HEK293 (cell line): ENCODE data around the gene LGALS16.

Experiments
- CTCF ChIA-PET: fragments of 350-600 bp; formaldehyde crosslinking; extraction: SDS; loops from one replicate; lab custom pipeline; 2021; ENCODE audit warnings: antibody characterized with exemption; lab: Yijun Ruan, JAX
- POLR2A ChIA-PET: fragments of 300-600 bp; formaldehyde crosslinking; extraction: SDS; loops from one replicate; lab custom pipeline; 2020; ENCODE audit warnings: antibody characterized with exemption, inconsistent platforms; lab: Yijun Ruan, JAX
- H3K27ac ChIP-seq: fragments of 200-500 bp; sonication (Bioruptor generic); 2 replicates; pipeline ENCODE4 v1.5.1; 2014; ENCODE audit warnings: low read depth, low read length, control low read depth, inconsistent platforms; ENCODE audit errors: extremely low read depth
- H3K36me3 ChIP-seq, 2 experiments: fragments of 200-500 bp in 1 of 2; sonication (Bioruptor generic) in 1 of 2; 1 replicate in 1 of 2; 2 replicates in 1 of 2; pipeline ENCODE4 v1.5.1; 2014 to 2017; ENCODE audit warnings: inconsistent platforms in 2 of 2, low read length in 2 of 2; ENCODE audit not compliant: control insufficient read depth in 2 of 2, insufficient read depth in 1 of 2
- H3K4me1 ChIP-seq: fragments of 200-500 bp; sonication (Bioruptor generic); 2 replicates; pipeline ENCODE4 v1.5.1; 2014; ENCODE audit warnings: mild to moderate bottlenecking, low read length, inconsistent platforms; ENCODE audit not compliant: control insufficient read depth, insufficient read depth
- H3K4me3 ChIP-seq: 2 replicates; pipeline ENCODE4 v1.5.1; 2011; ENCODE audit warnings: low read depth, mild to moderate bottlenecking, control low read depth, low read length, moderate library complexity
- H3K9me3 ChIP-seq: fragments of 200-500 bp; sonication (Bioruptor generic); 2 replicates; pipeline ENCODE4 v1.5.1; 2014; ENCODE audit warnings: low read depth, low read length, inconsistent platforms; ENCODE audit not compliant: control insufficient read depth, insufficient read depth
- BCL11A ChIP-seq: fragments of 450-650 bp; formaldehyde crosslinking; IDR thresholded peaks from 2 replicates; pipeline ENCODE4 v1.5.1; 2016; ENCODE audit warnings: low read depth, missing biosample characterization, missing genetic modification characterization
- EGR2 ChIP-seq: fragments of 450-650 bp; formaldehyde crosslinking; IDR thresholded peaks from 2 replicates; pipeline ENCODE4 v1.5.1; 2016; ENCODE audit warnings: low read depth, missing biosample characterization, missing genetic modification characterization
- SCRT1 ChIP-seq: fragments of 450-650 bp; formaldehyde crosslinking; IDR thresholded peaks from 2 replicates; pipeline ENCODE4 v1.5.1; 2016; ENCODE audit warnings: missing biosample characterization, missing genetic modification characterization, borderline replicate concordance
- SCRT2 ChIP-seq: fragments of 450-650 bp; formaldehyde crosslinking; IDR thresholded peaks from 2 replicates; pipeline ENCODE4 v1.5.1; 2016; ENCODE audit warnings: missing biosample characterization, missing genetic modification characterization
- SP2 ChIP-seq: fragments of 450-650 bp; formaldehyde crosslinking; IDR thresholded peaks from 2 replicates; pipeline ENCODE4 v1.5.1; 2016; ENCODE audit warnings: missing biosample characterization, missing genetic modification characterization
- ZFHX2 ChIP-seq: fragments of 450-650 bp; formaldehyde crosslinking; conservative IDR thresholded peaks from 2 replicates; pipeline ENCODE4 v1.5.1; 2016; ENCODE audit warnings: missing biosample characterization, missing genetic modification characterization
- ZNF585B ChIP-seq: fragments of 450-650 bp; formaldehyde crosslinking; IDR thresholded peaks from 2 replicates; pipeline ENCODE4 v1.5.1; 2016; ENCODE audit warnings: missing biosample characterization, missing genetic modification characterization
- ZNF654 ChIP-seq: fragments of 450-650 bp; formaldehyde crosslinking; IDR thresholded peaks from 2 replicates; pipeline ENCODE4 v1.5.1; 2016; ENCODE audit warnings: low read depth, missing biosample characterization, missing genetic modification characterization
- ZNF660 ChIP-seq: fragments of 450-650 bp; IDR thresholded peaks from 2 replicates; pipeline ENCODE4 v1.5.1; 2018; ENCODE audit warnings: missing biosample characterization, mild to moderate bottlenecking, missing genetic modification characterization
- TF ChIP-seq, protein P1 (sequence below): fragments of 450-650 bp; formaldehyde crosslinking; IDR thresholded peaks from 2 replicates; pipeline ENCODE4 v1.5.1; 2016; ENCODE audit warnings: missing biosample characterization, missing genetic modification characterization
- TF ChIP-seq, protein P2 (sequence below): fragments of 450-650 bp; formaldehyde crosslinking; IDR thresholded peaks from 2 replicates; pipeline ENCODE4 v1.5.1; 2016; ENCODE audit warnings: missing biosample characterization, missing genetic modification characterization
- TF ChIP-seq, protein P3 (sequence below): fragments of 450-650 bp; formaldehyde crosslinking; IDR thresholded peaks from 2 replicates; pipeline ENCODE4 v1.5.1; 2016; ENCODE audit warnings: missing biosample characterization, missing genetic modification characterization
- TF ChIP-seq, protein P4 (sequence below): fragments of 450-650 bp; formaldehyde crosslinking; IDR thresholded peaks from 2 replicates; pipeline ENCODE4 v1.5.1; 2016; ENCODE audit warnings: missing biosample characterization, missing genetic modification characterization, borderline replicate concordance

The LGALS16 gene

DNA sequence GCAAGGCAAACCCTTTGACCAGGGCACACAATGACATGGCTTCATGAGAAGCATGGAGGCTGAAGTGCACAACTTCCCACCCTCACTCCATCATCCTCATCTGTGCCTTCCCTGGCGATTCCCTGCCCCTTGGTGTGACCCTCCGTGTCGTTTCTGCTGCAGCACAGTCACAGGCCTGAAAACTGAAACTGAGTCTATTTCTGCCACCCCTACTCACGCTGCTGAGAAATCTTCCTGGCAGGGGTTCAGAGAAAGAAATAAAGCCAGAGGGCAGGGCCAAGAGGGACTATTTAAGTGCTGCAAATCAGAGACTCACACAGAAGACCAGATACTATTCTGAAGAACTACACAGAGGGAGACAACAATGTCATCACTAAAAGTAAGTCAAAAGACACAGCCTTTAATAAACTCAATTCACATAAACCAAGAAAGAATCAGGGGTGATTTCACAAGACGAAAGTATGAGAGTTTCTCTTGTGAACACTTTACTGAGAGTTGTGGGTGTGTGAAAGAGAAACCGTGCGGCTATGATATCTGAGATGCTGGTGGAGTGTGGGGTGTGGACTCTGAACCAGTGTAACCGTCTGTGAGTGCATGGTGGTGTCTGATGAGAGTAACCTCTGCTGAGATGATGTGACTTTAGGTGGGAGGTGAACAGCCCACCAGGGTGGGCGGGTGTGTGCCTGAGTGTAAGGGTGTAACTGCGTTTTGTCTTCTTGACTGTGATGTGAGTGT lies 23.5 kb downstream of the LGALS16 start:
- Histone ChIP-seq H3K27ac (no peak overlapping the region), H3K9me3 (no peaks in the 10 kb centered on the region), H3K36me3 (no peaks in the 10 kb centered on the region), H3K4me1 (peaks cover 5% of the 10 kb centered on the region; the same call in 1 of the 2 replicates), H3K4me3 (no peak overlapping the region)
- TF ChIP-seq EGR2 (peak; percentile 86), BCL11A (tag by site-specific recombination) (no peak), ZNF660 (tag by site-specific recombination) (peak; percentile 82), SP2 (no peak), ZNF585B (tag by site-specific recombination) (no peak), ZNF654 (no peak), ZFHX2 (tag by site-specific recombination) (peak; percentile 86)
- TF ChIP-seq, protein P1, sequence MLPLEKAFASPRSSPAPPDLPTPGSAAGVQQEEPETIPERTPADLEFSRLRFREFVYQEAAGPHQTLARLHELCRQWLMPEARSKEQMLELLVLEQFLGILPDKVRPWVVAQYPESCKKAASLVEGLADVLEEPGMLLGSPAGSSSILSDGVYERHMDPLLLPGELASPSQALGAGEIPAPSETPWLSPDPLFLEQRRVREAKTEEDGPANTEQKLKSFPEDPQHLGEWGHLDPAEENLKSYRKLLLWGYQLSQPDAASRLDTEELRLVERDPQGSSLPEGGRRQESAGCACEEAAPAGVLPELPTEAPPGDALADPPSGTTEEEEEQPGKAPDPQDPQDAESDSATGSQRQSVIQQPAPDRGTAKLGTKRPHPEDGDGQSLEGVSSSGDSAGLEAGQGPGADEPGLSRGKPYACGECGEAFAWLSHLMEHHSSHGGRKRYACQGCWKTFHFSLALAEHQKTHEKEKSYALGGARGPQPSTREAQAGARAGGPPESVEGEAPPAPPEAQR (tag by site-specific recombination): no peak
- TF ChIP-seq, protein P2, sequence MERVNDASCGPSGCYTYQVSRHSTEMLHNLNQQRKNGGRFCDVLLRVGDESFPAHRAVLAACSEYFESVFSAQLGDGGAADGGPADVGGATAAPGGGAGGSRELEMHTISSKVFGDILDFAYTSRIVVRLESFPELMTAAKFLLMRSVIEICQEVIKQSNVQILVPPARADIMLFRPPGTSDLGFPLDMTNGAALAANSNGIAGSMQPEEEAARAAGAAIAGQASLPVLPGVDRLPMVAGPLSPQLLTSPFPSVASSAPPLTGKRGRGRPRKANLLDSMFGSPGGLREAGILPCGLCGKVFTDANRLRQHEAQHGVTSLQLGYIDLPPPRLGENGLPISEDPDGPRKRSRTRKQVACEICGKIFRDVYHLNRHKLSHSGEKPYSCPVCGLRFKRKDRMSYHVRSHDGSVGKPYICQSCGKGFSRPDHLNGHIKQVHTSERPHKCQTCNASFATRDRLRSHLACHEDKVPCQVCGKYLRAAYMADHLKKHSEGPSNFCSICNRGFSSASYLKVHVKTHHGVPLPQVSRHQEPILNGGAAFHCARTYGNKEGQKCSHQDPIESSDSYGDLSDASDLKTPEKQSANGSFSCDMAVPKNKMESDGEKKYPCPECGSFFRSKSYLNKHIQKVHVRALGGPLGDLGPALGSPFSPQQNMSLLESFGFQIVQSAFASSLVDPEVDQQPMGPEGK (tag by site-specific recombination): no peak
- TF ChIP-seq, protein P3, sequence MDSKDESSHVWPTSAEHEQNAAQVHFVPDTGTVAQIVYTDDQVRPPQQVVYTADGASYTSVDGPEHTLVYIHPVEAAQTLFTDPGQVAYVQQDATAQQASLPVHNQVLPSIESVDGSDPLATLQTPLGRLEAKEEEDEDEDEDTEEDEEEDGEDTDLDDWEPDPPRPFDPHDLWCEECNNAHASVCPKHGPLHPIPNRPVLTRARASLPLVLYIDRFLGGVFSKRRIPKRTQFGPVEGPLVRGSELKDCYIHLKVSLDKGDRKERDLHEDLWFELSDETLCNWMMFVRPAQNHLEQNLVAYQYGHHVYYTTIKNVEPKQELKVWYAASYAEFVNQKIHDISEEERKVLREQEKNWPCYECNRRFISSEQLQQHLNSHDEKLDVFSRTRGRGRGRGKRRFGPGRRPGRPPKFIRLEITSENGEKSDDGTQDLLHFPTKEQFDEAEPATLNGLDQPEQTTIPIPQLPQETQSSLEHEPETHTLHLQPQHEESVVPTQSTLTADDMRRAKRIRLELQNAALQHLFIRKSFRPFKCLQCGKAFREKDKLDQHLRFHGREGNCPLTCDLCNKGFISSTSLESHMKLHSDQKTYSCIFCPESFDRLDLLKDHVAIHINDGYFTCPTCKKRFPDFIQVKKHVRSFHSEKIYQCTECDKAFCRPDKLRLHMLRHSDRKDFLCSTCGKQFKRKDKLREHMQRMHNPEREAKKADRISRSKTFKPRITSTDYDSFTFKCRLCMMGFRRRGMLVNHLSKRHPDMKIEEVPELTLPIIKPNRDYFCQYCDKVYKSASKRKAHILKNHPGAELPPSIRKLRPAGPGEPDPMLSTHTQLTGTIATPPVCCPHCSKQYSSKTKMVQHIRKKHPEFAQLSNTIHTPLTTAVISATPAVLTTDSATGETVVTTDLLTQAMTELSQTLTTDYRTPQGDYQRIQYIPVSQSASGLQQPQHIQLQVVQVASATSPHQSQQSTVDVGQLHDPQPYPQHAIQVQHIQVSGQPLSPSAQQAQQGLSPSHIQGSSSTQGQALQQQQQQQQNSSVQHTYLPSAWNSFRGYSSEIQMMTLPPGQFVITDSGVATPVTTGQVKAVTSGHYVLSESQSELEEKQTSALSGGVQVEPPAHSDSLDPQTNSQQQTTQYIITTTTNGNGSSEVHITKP (tag by site-specific recombination): peak; percentile 36; the same call in 1 of the 2 replicates
- ChIA-PET POLR2A (no interaction called here), CTCF (interaction anchor here (0.6 to 3.2 kb wide), 2 partner anchors 10 to 165 kb away, joined by 4 to 13 read pairs; no protein-coding TSS in a partner anchor)

DNA sequence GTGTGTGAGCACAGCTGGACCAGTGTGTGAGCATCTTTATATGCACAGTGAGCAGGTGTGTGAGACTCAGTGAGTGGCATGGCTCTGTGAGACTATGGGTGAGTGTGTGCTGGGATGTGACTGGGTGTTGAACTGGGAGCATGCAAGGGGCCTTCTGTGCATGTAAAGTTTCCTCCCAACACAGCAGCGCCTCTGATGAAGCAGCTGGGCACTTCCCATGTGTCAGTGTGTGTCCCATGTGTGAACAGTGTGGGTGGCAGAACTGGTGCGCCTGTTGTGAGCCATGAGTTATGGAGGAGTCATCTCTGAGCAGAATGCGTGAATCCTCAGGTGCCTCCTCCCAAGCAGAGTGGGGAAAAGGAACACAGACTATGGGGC lies 24.1 kb downstream of the LGALS16 start:
- ChIA-PET CTCF (interaction anchor here (0.6 kb wide), 1 partner anchor 9 kb away, joined by 4 read pairs; no protein-coding TSS in a partner anchor), POLR2A (no interaction called here)
- H3K4me1 ChIP-seq: peaks cover 5% of the 10 kb centered on the region; the same call in 1 of the 2 replicates
- no peaks in the 10 kb centered on the region for H3K9me3 ChIP-seq
- no peak overlapping the region for H3K27ac ChIP-seq
- TF ChIP-seq, protein P4, sequence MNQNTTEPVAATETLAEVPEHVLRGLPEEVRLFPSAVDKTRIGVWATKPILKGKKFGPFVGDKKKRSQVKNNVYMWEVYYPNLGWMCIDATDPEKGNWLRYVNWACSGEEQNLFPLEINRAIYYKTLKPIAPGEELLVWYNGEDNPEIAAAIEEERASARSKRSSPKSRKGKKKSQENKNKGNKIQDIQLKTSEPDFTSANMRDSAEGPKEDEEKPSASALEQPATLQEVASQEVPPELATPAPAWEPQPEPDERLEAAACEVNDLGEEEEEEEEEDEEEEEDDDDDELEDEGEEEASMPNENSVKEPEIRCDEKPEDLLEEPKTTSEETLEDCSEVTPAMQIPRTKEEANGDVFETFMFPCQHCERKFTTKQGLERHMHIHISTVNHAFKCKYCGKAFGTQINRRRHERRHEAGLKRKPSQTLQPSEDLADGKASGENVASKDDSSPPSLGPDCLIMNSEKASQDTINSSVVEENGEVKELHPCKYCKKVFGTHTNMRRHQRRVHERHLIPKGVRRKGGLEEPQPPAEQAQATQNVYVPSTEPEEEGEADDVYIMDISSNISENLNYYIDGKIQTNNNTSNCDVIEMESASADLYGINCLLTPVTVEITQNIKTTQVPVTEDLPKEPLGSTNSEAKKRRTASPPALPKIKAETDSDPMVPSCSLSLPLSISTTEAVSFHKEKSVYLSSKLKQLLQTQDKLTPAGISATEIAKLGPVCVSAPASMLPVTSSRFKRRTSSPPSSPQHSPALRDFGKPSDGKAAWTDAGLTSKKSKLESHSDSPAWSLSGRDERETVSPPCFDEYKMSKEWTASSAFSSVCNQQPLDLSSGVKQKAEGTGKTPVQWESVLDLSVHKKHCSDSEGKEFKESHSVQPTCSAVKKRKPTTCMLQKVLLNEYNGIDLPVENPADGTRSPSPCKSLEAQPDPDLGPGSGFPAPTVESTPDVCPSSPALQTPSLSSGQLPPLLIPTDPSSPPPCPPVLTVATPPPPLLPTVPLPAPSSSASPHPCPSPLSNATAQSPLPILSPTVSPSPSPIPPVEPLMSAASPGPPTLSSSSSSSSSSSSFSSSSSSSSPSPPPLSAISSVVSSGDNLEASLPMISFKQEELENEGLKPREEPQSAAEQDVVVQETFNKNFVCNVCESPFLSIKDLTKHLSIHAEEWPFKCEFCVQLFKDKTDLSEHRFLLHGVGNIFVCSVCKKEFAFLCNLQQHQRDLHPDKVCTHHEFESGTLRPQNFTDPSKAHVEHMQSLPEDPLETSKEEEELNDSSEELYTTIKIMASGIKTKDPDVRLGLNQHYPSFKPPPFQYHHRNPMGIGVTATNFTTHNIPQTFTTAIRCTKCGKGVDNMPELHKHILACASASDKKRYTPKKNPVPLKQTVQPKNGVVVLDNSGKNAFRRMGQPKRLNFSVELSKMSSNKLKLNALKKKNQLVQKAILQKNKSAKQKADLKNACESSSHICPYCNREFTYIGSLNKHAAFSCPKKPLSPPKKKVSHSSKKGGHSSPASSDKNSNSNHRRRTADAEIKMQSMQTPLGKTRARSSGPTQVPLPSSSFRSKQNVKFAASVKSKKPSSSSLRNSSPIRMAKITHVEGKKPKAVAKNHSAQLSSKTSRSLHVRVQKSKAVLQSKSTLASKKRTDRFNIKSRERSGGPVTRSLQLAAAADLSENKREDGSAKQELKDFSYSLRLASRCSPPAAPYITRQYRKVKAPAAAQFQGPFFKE (tag by site-specific recombination): no peak
- TF ChIP-seq SCRT1 (0 out of 2 replicates have a peak, but pooled peaks have one; percentile 29), SCRT2 (tag by site-specific recombination) (peak; percentile 41)
- H3K36me3 ChIP-seq: no peaks in the 10 kb centered on the region
- no peak overlapping the region for H3K4me3 ChIP-seq
